NCI-H748 (cell line): ENCODE results near the gene MYL4.
"Not testable (repeated sequence)": the region's sequence is repeated elsewhere in the genome, so short reads cannot be mapped to it uniquely, and the experiment has no call there.

ENCODE experiments used
- DNase-seq: peaks from one replicate; lab custom pipeline; 2025; ENCODE audit not compliant: unreplicated experiment; lab: John Stamatoyannopoulos, UW

Gene MYL4

GRCh38 chr17:47219621-47220475, 10.7 kb downstream of the MYL4 start:
- DNase-seq, result no peak

- peak; percentile 40 for DNase-seq
These were observed 11.4 kb downstream of the MYL4 start for GRCh38 chr17:47220531-47220999.

- no peak for DNase-seq
These were observed 12.0 kb downstream of the MYL4 start for GRCh38 chr17:47221154-47221553.

GRCh38 chr17:47222047-47222446, 12.9 kb downstream of the MYL4 start:
- no peak for DNase-seq

GRCh38 chr17:47223007-47223406, 13.9 kb downstream of the MYL4 start:
- DNase-seq, result no peak

GRCh38 chr17:47223460-47223859, 14.3 kb downstream of the MYL4 start:
- no peak for DNase-seq

- not testable (repeated sequence) for DNase-seq
These were observed 14.9 kb downstream of the MYL4 start for GRCh38 chr17:47224077-47224476.

- DNase-seq, result no peak
These were observed 15.8 kb downstream of the MYL4 start for GRCh38 chr17:47224966-47225365.

- no peak for DNase-seq
These were observed 16.3 kb downstream of the MYL4 start for GRCh38 chr17:47225436-47225858.

GRCh38 chr17:47225911-47226688, 17.0 kb downstream of the MYL4 start:
- DNase-seq, result no peak

- no peak for DNase-seq
These were observed 18.7 kb downstream of the MYL4 start for GRCh38 chr17:47227862-47228261.

- DNase-seq, result peak; percentile 82
These were observed 20.6 kb downstream of the MYL4 start for GRCh38 chr17:47229535-47230443.

GRCh38 chr17:47230864-47231263, 21.7 kb downstream of the MYL4 start:
- DNase-seq, result no peak

- no peak for DNase-seq
These were observed 22.2 kb downstream of the MYL4 start for GRCh38 chr17:47231334-47231733.

- DNase-seq, result no peak
These were observed 22.7 kb downstream of the MYL4 start for GRCh38 chr17:47231866-47232265.

- no peak for DNase-seq
These were observed 23.3 kb downstream of the MYL4 start for GRCh38 chr17:47232465-47232864.

GRCh38 chr17:47235506-47235905, 26.4 kb downstream of the MYL4 start:
- no peak for DNase-seq

- no peak for DNase-seq
These were observed 26.8 kb downstream of the MYL4 start for GRCh38 chr17:47235923-47236322.

GRCh38 chr17:47237841-47238240, 28.7 kb downstream of the MYL4 start:
- DNase-seq, result no peak

GRCh38 chr17:47238321-47239010, 29.3 kb downstream of the MYL4 start:
- no peak for DNase-seq
